CD4-positive, alpha-beta memory T cell (primary cell): Measurements from ENCODE around the gene ARHGEF19. TPM values are rescaled to one million over a fixed set of nuclear protein-coding genes. Genes with fewer than 3 reads are reported as not detected.

ENCODE experiments used
- CTCF ChIA-PET: fragments of 350-600 bp; sonication (Branson Sonifier 250); formaldehyde crosslinking; loops from one replicate; lab custom pipeline; 2021; ENCODE audit warnings: inconsistent platforms; ENCODE audit not compliant: partially characterized antibody; lab: Charles Lee
- POLR2A ChIA-PET: fragments of 350-600 bp; sonication (Branson Sonifier 250); formaldehyde crosslinking; loops from one replicate; lab custom pipeline; 2021; ENCODE audit not compliant: partially characterized antibody; lab: Charles Lee
- DNase-seq, 5 donors: peaks; one replicate each; pipeline versions ENCODE4 v3.0.0 to v3.0.0-alpha.2; 2020 to 2022; ENCODE audit warnings: mixed read lengths in 1 of 5
- H3K27ac ChIP-seq: one replicate; pipeline ENCODE4 v1.7.0; 2013; ENCODE audit warnings: low read depth, low read length
- H3K27me3 ChIP-seq: 2 replicates; pipeline ENCODE4 v1.7.0; 2013; ENCODE audit warnings: mild to moderate bottlenecking, low read length, moderate library complexity; ENCODE audit not compliant: insufficient read depth
- H3K36me3 ChIP-seq: 2 replicates; pipeline ENCODE4 v1.7.0; 2013; ENCODE audit warnings: mild to moderate bottlenecking, low read length, moderate library complexity; ENCODE audit not compliant: insufficient read depth
- H3K4me1 ChIP-seq: 2 replicates; pipeline ENCODE4 v1.7.0; 2013; ENCODE audit warnings: mild to moderate bottlenecking, low read length, moderate library complexity; ENCODE audit not compliant: insufficient read depth
- H3K4me3 ChIP-seq, 2 donors: one replicate each; pipeline ENCODE4 v1.7.0; 2013; ENCODE audit warnings: low read length in 2 of 2, mild to moderate bottlenecking in 1 of 2
- H3K9me3 ChIP-seq, 2 donors: one replicate each; pipeline ENCODE4 v1.7.0; 2013; ENCODE audit warnings: low read length in 2 of 2, control low read depth in 1 of 2; ENCODE audit not compliant: control insufficient read depth in 1 of 2
- H3K27ac Mint-ChIP-seq, 7 donors: one replicate each; pipeline ENCODE4 v1.8.0; 2020 to 2021; ENCODE audit warnings: mixed read lengths in 7 of 7, mild to moderate bottlenecking in 6 of 7, inconsistent platforms in 3 of 7, moderate library complexity in 3 of 7
- H3K27me3 Mint-ChIP-seq, 2 donors: one replicate each; pipeline ENCODE4 v1.8.0; 2020 to 2021; ENCODE audit warnings: mixed read lengths in 2 of 2
- H3K36me3 Mint-ChIP-seq, 2 donors: one replicate each; pipeline ENCODE4 v1.8.0; 2020 to 2021; ENCODE audit warnings: mixed read lengths in 2 of 2, inconsistent platforms in 1 of 2, mild to moderate bottlenecking in 1 of 2
- H3K4me1 Mint-ChIP-seq, 4 donors: one replicate each; pipeline ENCODE4 v1.8.0; 2020 to 2021; ENCODE audit warnings: mixed read lengths in 4 of 4, mild to moderate bottlenecking in 1 of 4
- H3K4me3 Mint-ChIP-seq, 8 donors: one replicate each; pipeline ENCODE4 v1.8.0; 2020 to 2021; ENCODE audit warnings: mixed read lengths in 8 of 8, mild to moderate bottlenecking in 7 of 8, moderate library complexity in 6 of 8, inconsistent platforms in 3 of 8
- H3K9me3 Mint-ChIP-seq, 8 donors: one replicate each; pipeline ENCODE4 v1.8.0; 2020 to 2021; ENCODE audit warnings: mixed read lengths in 8 of 8, mild to moderate bottlenecking in 5 of 8, inconsistent platforms in 3 of 8, moderate library complexity in 1 of 8
- intact Hi-C: fragments of 100-400 bp; cut with micrococcal nuclease; formaldehyde crosslinking; loops from one replicate; pipeline ENCODE4 v1.15.1; 2023
- polyA plus RNA-seq, 2 donors: library from polyadenylated mRNA; unstranded; fragments of 300-500 nt; fragmentation: Illumina TruSeq; gene quantifications; one replicate each; pipeline ENCODE4 v1.2.3, GENCODE V29; 2021
- total RNA-seq, 2 experiments: library from RNA; stranded (reverse); gene quantifications; one replicate each; pipeline ENCODE4 v1.2.3, GENCODE V29; 2021

ARHGEF19 gene
- total and polyA plus RNA-seq, 4 experiments from 2014 or later: 7.6 to 16.7 (median 12.1) TPM

DNA sequence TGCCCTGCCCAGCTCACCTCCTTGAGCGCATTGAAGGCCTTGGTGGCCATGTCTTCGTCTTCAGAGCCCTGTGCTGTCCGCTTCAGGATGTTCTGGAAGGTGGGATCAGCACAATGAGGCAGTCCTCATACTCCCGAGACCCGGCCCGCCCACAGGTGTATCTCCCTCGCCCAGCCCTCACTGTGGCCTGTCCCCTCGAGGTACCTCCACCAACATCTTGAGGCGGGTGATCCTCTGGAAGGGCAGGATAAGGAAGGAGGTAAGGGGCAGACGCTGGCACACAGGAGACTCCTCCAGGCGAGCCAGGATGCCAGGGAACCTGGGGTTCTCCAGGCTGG lies 7.1 kb downstream of the ARHGEF19 start:
- H3K27me3 Mint-ChIP-seq: no peaks in the 10 kb centered on the region
- H3K27me3 ChIP-seq: no peaks in the 10 kb centered on the region
- H3K9me3 Mint-ChIP-seq: peaks cover 0 to 2% (median 0%) of the 10 kb centered on the region in 8 donors
- H3K27ac Mint-ChIP-seq: peak overlapping the region in 1 of 7 donors; percentile 65
- DNase-seq: no peak
- ChIA-PET CTCF (interaction anchor here (1.2 to 5.2 kb wide), 8 partner anchors 11 to 158 kb away, joined by 3 to 31 read pairs (median 6); no protein-coding TSS in a partner anchor), POLR2A (interaction anchor here (3.8 kb wide), 1 partner anchor 13 kb away, joined by 42 read pairs; no protein-coding TSS in a partner anchor)
- peaks cover 1 to 37% (median 16%) of the 10 kb centered on the region in 4 donors for H3K4me1 Mint-ChIP-seq
- peaks cover 9% of the 10 kb centered on the region for H3K36me3 ChIP-seq
- no peak overlapping the region for H3K27ac ChIP-seq
- H3K4me3 Mint-ChIP-seq: peak overlapping the region in 2 of 8 donors; percentile 17 to 29
- H3K4me3 ChIP-seq: no peak overlapping the region
- H3K4me1 ChIP-seq: peaks cover 20% of the 10 kb centered on the region
- peaks cover 14 to 30% of the 10 kb centered on the region in 2 donors for H3K36me3 Mint-ChIP-seq
- intact Hi-C loops: loop anchor here (1.0 to 5.0 kb wide), 3 partner anchors 39 to 358 kb away; partner anchors contain the start of genes FBXO42 and SPEN
- H3K9me3 ChIP-seq: no peaks in the 10 kb centered on the region

DNA sequence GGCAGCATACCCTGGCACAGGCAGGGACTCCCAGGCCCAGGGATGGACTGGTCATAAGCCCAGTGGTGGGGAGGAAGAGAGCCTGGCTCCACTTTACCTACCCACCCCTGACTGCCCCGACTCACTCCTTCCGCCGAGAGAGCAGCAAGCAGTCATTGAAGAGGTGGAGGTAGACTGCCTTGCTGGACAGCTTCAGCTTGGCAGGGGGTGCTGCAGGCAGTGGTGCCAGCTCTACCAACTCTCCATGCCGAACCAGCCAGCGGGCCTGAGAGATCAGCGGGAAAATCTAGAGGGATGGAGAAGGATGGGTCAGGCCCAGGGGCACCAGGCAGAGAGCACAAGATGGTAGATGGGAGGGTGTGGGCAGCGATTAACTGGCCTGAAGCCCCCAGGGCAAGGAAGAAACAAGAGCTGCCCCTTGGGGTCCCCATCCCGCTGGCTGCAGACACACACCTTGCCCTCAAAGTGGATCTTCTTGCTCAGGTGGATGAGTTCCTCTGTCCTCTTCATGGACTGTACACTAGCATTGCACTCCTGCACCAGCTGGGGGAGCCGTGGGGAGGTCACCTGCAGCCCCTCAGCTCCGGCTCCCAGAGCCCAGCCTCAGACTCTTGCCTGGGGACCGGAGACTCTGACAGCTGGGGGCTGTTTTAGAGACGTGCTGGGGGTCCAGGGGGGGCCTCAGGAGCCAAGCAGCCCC lies 7.7 kb downstream of the ARHGEF19 start:
- Histone ChIP-seq H3K9me3 (no peaks in the 10 kb centered on the region), H3K4me1 (peaks cover 20% of the 10 kb centered on the region), H3K36me3 (peaks cover 9% of the 10 kb centered on the region), H3K27ac (no peak overlapping the region), H3K4me3 (no peak overlapping the region), H3K27me3 (no peaks in the 10 kb centered on the region)
- CTCF ChIA-PET: interaction anchor here (1.2 to 5.2 kb wide), 8 partner anchors 12 to 158 kb away, joined by 3 to 31 read pairs (median 6); no protein-coding TSS in a partner anchor
- Mint-ChIP-seq H3K36me3 (peaks cover 14 to 33% of the 10 kb centered on the region in 2 donors), H3K4me3 (peak overlapping the region in 3 of 8 donors; percentile 13 to 74 (median 54)), H3K9me3 (peaks cover 0 to 2% (median 0%) of the 10 kb centered on the region in 8 donors), H3K27me3 (no peaks in the 10 kb centered on the region), H3K27ac (peak overlapping the region in 4 of 7 donors; percentile 24 to 70 (median 47)), H3K4me1 (peaks cover 1 to 42% (median 16%) of the 10 kb centered on the region in 4 donors)
- intact Hi-C loops: loop anchor here (1.0 to 5.0 kb wide), 3 partner anchors 40 to 357 kb away; partner anchors contain the start of genes FBXO42 and SPEN
- POLR2A ChIA-PET: interaction anchor here (3.8 kb wide), 1 partner anchor 13 kb away, joined by 42 read pairs; no protein-coding TSS in a partner anchor
- peak in 1 of 5 donors; percentile 13 for DNase-seq

GRCh38 chr1:16204216-16204615 lies 8.2 kb downstream of the ARHGEF19 start:
- H3K36me3 Mint-ChIP-seq: peaks cover 14 to 34% of the 10 kb centered on the region in 2 donors
- H3K9me3 Mint-ChIP-seq: peaks cover 0 to 2% (median 0%) of the 10 kb centered on the region in 8 donors
- DNase-seq: no peak
- CTCF ChIA-PET: interaction anchor here (1.2 to 5.2 kb wide), 10 partner anchors 9 to 159 kb away, joined by 3 to 31 read pairs (median 5); partner anchors contain the start of gene ARHGEF19
- peaks cover 1 to 44% (median 15%) of the 10 kb centered on the region in 4 donors for H3K4me1 Mint-ChIP-seq
- POLR2A ChIA-PET: no interaction called here
- no peaks in the 10 kb centered on the region for H3K9me3 ChIP-seq
- intact Hi-C loops: no loop called here
- peaks cover 20% of the 10 kb centered on the region for H3K4me1 ChIP-seq
- no peak overlapping the region for H3K27ac ChIP-seq
- no peaks in the 10 kb centered on the region for H3K27me3 Mint-ChIP-seq
- no peak overlapping the region for H3K4me3 ChIP-seq
- H3K27ac Mint-ChIP-seq: peak overlapping the region in 2 of 7 donors; percentile 52 to 65
- H3K4me3 Mint-ChIP-seq: peak overlapping the region in 1 of 8 donors; percentile 9
- H3K27me3 ChIP-seq: no peaks in the 10 kb centered on the region
- peaks cover 9% of the 10 kb centered on the region for H3K36me3 ChIP-seq

GRCh38 chr1:16203550-16203949 lies 8.9 kb downstream of the ARHGEF19 start:
- Histone ChIP-seq H3K36me3 (peaks cover 9% of the 10 kb centered on the region), H3K4me3 (no peak overlapping the region), H3K27ac (no peak overlapping the region), H3K4me1 (peaks cover 20% of the 10 kb centered on the region), H3K9me3 (no peaks in the 10 kb centered on the region), H3K27me3 (no peaks in the 10 kb centered on the region)
- peaks cover 0 to 2% (median 0%) of the 10 kb centered on the region in 8 donors for H3K9me3 Mint-ChIP-seq
- DNase-seq: no peak
- no peak overlapping the region for H3K4me3 Mint-ChIP-seq
- peaks cover 14 to 37% of the 10 kb centered on the region in 2 donors for H3K36me3 Mint-ChIP-seq
- H3K4me1 Mint-ChIP-seq: peaks cover 3 to 44% (median 17%) of the 10 kb centered on the region in 4 donors
- CTCF ChIA-PET: interaction anchor here (1.3 to 5.2 kb wide), 6 partner anchors 9 to 160 kb away, joined by 3 to 31 read pairs (median 6); partner anchors contain the start of gene ARHGEF19
- H3K27ac Mint-ChIP-seq: peak overlapping the region in 4 of 7 donors; percentile 2 to 65 (median 10)
- H3K27me3 Mint-ChIP-seq: no peaks in the 10 kb centered on the region
- intact Hi-C loops: no loop called here
- POLR2A ChIA-PET: no interaction called here

DNA sequence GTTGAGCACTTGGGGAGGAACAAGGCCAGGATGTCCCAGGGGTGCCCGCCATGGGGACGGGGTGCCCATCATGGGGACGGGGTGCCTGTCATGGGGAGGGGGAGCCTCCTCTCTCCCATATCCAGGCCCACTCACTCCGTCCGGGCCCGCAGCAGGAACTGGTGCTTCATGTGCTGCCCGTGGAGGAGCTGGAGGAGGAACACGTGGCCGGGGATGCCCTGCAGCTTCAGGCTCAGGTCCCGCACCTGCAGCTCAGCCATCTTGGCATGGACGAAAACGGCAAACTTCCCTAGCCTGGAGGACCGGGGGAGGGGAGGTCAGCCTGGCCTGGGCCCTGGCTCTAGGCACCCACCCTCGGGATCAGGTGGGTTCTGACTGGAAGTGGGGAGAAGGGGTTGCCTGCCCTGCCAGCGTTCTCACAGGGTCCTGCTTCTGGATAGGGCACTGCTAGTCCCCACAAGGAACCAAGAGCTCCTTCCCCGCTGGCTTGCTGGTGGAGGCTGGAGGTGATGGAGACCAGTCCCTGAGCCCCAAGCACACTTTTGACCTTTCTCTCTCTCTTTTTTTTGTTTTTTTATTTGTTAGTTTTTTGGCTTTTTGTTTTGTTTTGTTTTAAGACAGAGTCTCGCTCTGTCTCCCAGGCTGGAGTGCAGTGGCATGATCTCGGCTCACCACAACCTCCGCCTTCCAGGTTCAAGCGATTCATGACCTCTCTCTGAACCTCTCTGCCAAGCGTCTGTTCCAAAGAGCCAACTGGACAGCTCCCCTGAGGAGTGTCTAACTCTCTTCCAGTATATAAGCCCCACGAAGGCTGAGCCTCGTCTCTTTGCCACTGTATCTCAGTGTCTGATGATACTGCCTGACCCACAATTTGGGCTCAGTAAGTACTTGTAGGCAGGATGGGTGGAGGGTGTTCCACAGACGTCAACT lies 9.9 kb downstream of the ARHGEF19 start:
- Histone ChIP-seq H3K9me3 (no peaks in the 10 kb centered on the region), H3K27me3 (no peaks in the 10 kb centered on the region), H3K4me1 (peaks cover 16% of the 10 kb centered on the region), H3K36me3 (peaks cover 9% of the 10 kb centered on the region), H3K4me3 (no peak overlapping the region), H3K27ac (no peak overlapping the region)
- Mint-ChIP-seq H3K4me1 (peaks cover 3 to 44% (median 17%) of the 10 kb centered on the region in 4 donors), H3K27ac (peak overlapping the region in 4 of 7 donors; percentile 4 to 68 (median 36)), H3K27me3 (no peaks in the 10 kb centered on the region), H3K4me3 (no peak overlapping the region), H3K9me3 (peaks cover 0 to 2% (median 0%) of the 10 kb centered on the region in 8 donors), H3K36me3 (peaks cover 15 to 44% of the 10 kb centered on the region in 2 donors)
- ChIA-PET CTCF (interaction anchor here (1.3 to 5.2 kb wide), 5 partner anchors 10 to 161 kb away, joined by 3 to 31 read pairs (median 7); partner anchors contain the start of gene ARHGEF19), POLR2A (no interaction called here)
- DNase-seq: no peak
- intact Hi-C loops: no loop called here

- no peaks in the 10 kb centered on the region for H3K27me3 Mint-ChIP-seq
- intact Hi-C loops: no loop called here
- Histone ChIP-seq H3K27ac (no peak overlapping the region), H3K4me3 (no peak overlapping the region), H3K36me3 (peaks cover 9% of the 10 kb centered on the region), H3K27me3 (no peaks in the 10 kb centered on the region), H3K9me3 (no peaks in the 10 kb centered on the region), H3K4me1 (no peaks in the 10 kb centered on the region)
- no peak overlapping the region for H3K4me3 Mint-ChIP-seq
- ChIA-PET CTCF (interaction anchor here (0.7 to 1.9 kb wide), 3 partner anchors 45 to 127 kb away, joined by 3 to 4 read pairs (median 3); no protein-coding TSS in a partner anchor), POLR2A (interaction anchor here (0.8 kb wide), 1 partner anchor 18 kb away, joined by 3 read pairs; no protein-coding TSS in a partner anchor)
- H3K4me1 Mint-ChIP-seq: peaks cover 0 to 26% (median 5%) of the 10 kb centered on the region in 4 donors
- H3K27ac Mint-ChIP-seq: peak overlapping the region in 4 of 7 donors; percentile 37 to 68 (median 58)
- DNase-seq: no peak
- peaks cover 0 to 2% (median 0%) of the 10 kb centered on the region in 8 donors for H3K9me3 Mint-ChIP-seq
- H3K36me3 Mint-ChIP-seq: peaks cover 22 to 40% of the 10 kb centered on the region in 2 donors
These were observed 12.8 kb downstream of the ARHGEF19 start for GRCh38 chr1:16199700-16200099.
